ENCODE measurements around the gene TLE3.

Gene TLE3

GRCh38 chr15:70098461-70099166 is 897 bp upstream of the TLE3 start:
- DNase-seq: peak; percentile 44

- no peak for DNase-seq
These were observed 390 bp upstream of the TLE3 start for GRCh38 chr15:70098153-70098460.

- DNase-seq: no peak
These were observed 725 bp downstream of the TLE3 start for GRCh38 chr15:70097063-70097320.

- DNase-seq: peak; percentile 42
These were observed 1.3 kb downstream of the TLE3 start for GRCh38 chr15:70096215-70097062.

- DNase-seq: peak; percentile 63
These were observed 2.1 kb downstream of the TLE3 start for GRCh38 chr15:70095408-70096214.

- DNase-seq: no peak
These were observed 2.9 kb downstream of the TLE3 start for GRCh38 chr15:70094690-70095311.

- no peak for DNase-seq
These were observed 4.0 kb downstream of the TLE3 start for GRCh38 chr15:70093481-70094319.

- DNase-seq: no peak
These were observed 4.6 kb downstream of the TLE3 start for GRCh38 chr15:70093070-70093469.

GRCh38 chr15:70092464-70093027 is 5.2 kb downstream of the TLE3 start:
- DNase-seq: no peak

- peak; percentile 43 for DNase-seq
These were observed 5.8 kb downstream of the TLE3 start for GRCh38 chr15:70091726-70092463.

- no peak for DNase-seq
These were observed 7.1 kb downstream of the TLE3 start for GRCh38 chr15:70090436-70091296.

- no peak for DNase-seq
These were observed 8.1 kb downstream of the TLE3 start for GRCh38 chr15:70089692-70089971.

GRCh38 chr15:70088887-70089691 is 8.6 kb downstream of the TLE3 start:
- DNase-seq: no peak

- DNase-seq: no peak
These were observed 9.3 kb downstream of the TLE3 start for GRCh38 chr15:70088455-70088854.

GRCh38 chr15:70087708-70088352 is 9.9 kb downstream of the TLE3 start:
- no peak for DNase-seq

- DNase-seq: no peak
These were observed 11.1 kb downstream of the TLE3 start for GRCh38 chr15:70086636-70087035.

- DNase-seq: no peak
These were observed 13.3 kb downstream of the TLE3 start for GRCh38 chr15:70084461-70084860.

- DNase-seq: peak; percentile 30
These were observed 13.8 kb downstream of the TLE3 start for GRCh38 chr15:70083946-70084345.

- no peak for DNase-seq
These were observed 14.3 kb downstream of the TLE3 start for GRCh38 chr15:70083418-70083817.

Measured in CD4-positive, alpha-beta T cell treated with Interleukin-12 subunit alpha and Interleukin-12 subunit beta, for 1 hour (primary cell).